C4-2B (cell line): ENCODE data around the gene SIL1.

Source experiments
- ZFX ChIP-seq: fragments of 450-650 bp; IDR thresholded peaks from 2 replicates; pipeline ENCODE4 v1.6.1; 2017
- TF ChIP-seq, protein P1 (sequence below): fragments of 450-650 bp; conservative IDR thresholded peaks from 2 replicates; pipeline ENCODE4 v1.5.1; 2017; ENCODE audit warnings: mild to moderate bottlenecking

DNA sequence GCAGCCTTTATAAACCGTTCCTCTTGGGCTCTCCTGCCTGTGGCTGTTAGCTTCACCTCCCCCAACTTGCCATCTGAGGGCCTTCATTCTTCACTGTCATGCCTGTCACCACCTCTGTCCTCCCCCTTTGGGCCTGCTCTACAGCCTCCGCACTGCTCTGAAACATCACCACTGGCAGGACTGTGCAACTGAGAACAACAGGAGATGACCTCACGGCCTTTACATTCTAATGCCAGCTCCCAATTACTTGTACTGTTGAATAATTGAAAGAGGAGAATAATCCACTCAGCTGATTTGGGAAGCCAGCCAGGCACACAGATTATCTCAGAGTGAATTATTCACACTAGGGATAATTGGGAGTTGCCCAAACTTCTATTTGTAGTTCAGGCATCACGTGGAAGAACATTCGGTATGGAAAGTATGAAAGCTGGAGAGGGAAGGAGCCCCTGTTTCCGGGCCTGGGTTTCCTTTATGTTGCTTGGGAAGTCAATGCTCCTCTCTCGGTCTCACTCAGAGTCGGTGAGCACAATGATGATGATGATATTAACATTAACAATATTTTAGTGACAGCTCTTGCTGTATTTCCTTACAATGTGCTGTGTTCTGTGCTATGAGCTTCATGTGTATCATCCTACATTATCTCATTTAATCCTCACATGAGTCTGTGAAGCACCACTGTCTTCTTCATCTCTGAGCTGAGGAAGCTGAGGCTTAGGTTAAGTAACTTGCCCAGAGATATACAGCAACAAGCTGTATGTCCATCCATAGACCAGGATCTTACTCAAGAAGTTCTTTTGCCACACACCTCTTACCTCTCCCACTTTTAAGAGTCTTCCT is 223.7 kb downstream of the SIL1 start:
- TF ChIP-seq, protein P1, sequence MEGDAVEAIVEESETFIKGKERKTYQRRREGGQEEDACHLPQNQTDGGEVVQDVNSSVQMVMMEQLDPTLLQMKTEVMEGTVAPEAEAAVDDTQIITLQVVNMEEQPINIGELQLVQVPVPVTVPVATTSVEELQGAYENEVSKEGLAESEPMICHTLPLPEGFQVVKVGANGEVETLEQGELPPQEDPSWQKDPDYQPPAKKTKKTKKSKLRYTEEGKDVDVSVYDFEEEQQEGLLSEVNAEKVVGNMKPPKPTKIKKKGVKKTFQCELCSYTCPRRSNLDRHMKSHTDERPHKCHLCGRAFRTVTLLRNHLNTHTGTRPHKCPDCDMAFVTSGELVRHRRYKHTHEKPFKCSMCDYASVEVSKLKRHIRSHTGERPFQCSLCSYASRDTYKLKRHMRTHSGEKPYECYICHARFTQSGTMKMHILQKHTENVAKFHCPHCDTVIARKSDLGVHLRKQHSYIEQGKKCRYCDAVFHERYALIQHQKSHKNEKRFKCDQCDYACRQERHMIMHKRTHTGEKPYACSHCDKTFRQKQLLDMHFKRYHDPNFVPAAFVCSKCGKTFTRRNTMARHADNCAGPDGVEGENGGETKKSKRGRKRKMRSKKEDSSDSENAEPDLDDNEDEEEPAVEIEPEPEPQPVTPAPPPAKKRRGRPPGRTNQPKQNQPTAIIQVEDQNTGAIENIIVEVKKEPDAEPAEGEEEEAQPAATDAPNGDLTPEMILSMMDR: no peak
- no peak for TF ChIP-seq ZFX
